22Rv1 (cell line): Measurements from ENCODE around the gene MLYCD.

Experiments used
- CTCF ChIP-seq: fragments of 450-650 bp; IDR thresholded peaks from 2 replicates; pipeline ENCODE4 v1.5.1; 2017; ENCODE audit warnings: mild to moderate bottlenecking
- ZFX ChIP-seq: fragments of 450-650 bp; IDR thresholded peaks from 2 replicates; pipeline ENCODE4 v1.6.1; 2017; ENCODE audit warnings: antibody characterized with exemption, borderline replicate concordance

GRCh38 chr16:83961591-83961990, 62.7 kb downstream of the MLYCD start:
- TF ChIP-seq CTCF: no peak
- no peak for TF ChIP-seq ZFX
